MCF 10A (cell line): Measurements from ENCODE around the gene HTT-AS. TPM values are rescaled to one million over a fixed set of nuclear protein-coding genes. Genes with fewer than 3 reads are reported as not detected.

Source experiments
- BruUV-seq: library from RNA; stranded (reverse); fragments of 400-500 nt; replicated peaks from 2 replicates; lab custom pipeline; 2021; lab: Mats Ljungman, UMichigan
- CTCF ChIA-PET: fragments of 300-600 bp; sonication (Branson Sonifier 250); formaldehyde crosslinking; extraction: SDS; loops from one replicate; lab custom pipeline; 2021; ENCODE audit warnings: antibody characterized with exemption, inconsistent platforms; lab: Yijun Ruan, JAX
- POLR2A ChIA-PET: fragments of 300-600, 350-650 bp; sonication (Branson Sonifier 250); formaldehyde crosslinking; extraction: SDS; loops from one replicate; lab custom pipeline; 2020; ENCODE audit warnings: antibody characterized with exemption, inconsistent platforms; lab: Yijun Ruan, JAX
- DNase-seq: peaks from one replicate; pipeline ENCODE4 v3.0.0-alpha.2; 2018; ENCODE audit not compliant: unreplicated experiment
- H3K27ac Mint-ChIP-seq: one replicate; pipeline ENCODE4 v1.8.0; 2022; ENCODE audit warnings: mild to moderate bottlenecking, low read depth, mixed read lengths; ENCODE audit not compliant: unreplicated experiment
- H3K27me3 Mint-ChIP-seq: one replicate; pipeline ENCODE4 v1.8.0; 2022; ENCODE audit warnings: mixed read lengths; ENCODE audit not compliant: insufficient read depth, unreplicated experiment
- H3K36me3 Mint-ChIP-seq: one replicate; pipeline ENCODE4 v1.8.0; 2022; ENCODE audit warnings: mild to moderate bottlenecking, moderate library complexity, mixed read lengths; ENCODE audit not compliant: insufficient read depth, unreplicated experiment
- H3K4me1 Mint-ChIP-seq: one replicate; pipeline ENCODE4 v1.8.0; 2022; ENCODE audit warnings: mixed read lengths; ENCODE audit not compliant: insufficient read depth, unreplicated experiment
- H3K4me3 Mint-ChIP-seq: one replicate; pipeline ENCODE4 v1.8.0; 2022; ENCODE audit warnings: mild to moderate bottlenecking, moderate library complexity, mixed read lengths; ENCODE audit not compliant: unreplicated experiment
- H3K9me3 Mint-ChIP-seq: one replicate; pipeline ENCODE4 v1.8.0; 2022; ENCODE audit warnings: mixed read lengths; ENCODE audit not compliant: unreplicated experiment
- intact Hi-C: fragments of 100-400 bp; cut with micrococcal nuclease; formaldehyde crosslinking; loops from 2 replicates; pipeline ENCODE4 v1.14.1; 2022
- total RNA-seq: library from RNA; stranded (reverse); gene quantifications from 2 replicates; pipeline ENCODE4 v1.2.3, GENCODE V29; 2022
- TF ChIP-seq, protein P1 (sequence below): fragments of 200-600 bp; IDR thresholded peaks from one replicate; pipeline ENCODE4 v1.8.0; 2022; ENCODE audit warnings: antibody characterized with exemption, mild to moderate bottlenecking; ENCODE audit not compliant: unreplicated experiment

HTT-AS gene
- total RNA-seq, 1 experiment from 2014 or later = not detected

- intact Hi-C loops = loop anchor here (5.0 kb wide), 1 partner anchor 61 kb away; no protein-coding TSS in a partner anchor
- H3K36me3 Mint-ChIP-seq = no peaks in the 10 kb centered on the region
Measured at GRCh38 chr4:3046162-3046561, 28.2 kb downstream of the HTT-AS start.

DNA sequence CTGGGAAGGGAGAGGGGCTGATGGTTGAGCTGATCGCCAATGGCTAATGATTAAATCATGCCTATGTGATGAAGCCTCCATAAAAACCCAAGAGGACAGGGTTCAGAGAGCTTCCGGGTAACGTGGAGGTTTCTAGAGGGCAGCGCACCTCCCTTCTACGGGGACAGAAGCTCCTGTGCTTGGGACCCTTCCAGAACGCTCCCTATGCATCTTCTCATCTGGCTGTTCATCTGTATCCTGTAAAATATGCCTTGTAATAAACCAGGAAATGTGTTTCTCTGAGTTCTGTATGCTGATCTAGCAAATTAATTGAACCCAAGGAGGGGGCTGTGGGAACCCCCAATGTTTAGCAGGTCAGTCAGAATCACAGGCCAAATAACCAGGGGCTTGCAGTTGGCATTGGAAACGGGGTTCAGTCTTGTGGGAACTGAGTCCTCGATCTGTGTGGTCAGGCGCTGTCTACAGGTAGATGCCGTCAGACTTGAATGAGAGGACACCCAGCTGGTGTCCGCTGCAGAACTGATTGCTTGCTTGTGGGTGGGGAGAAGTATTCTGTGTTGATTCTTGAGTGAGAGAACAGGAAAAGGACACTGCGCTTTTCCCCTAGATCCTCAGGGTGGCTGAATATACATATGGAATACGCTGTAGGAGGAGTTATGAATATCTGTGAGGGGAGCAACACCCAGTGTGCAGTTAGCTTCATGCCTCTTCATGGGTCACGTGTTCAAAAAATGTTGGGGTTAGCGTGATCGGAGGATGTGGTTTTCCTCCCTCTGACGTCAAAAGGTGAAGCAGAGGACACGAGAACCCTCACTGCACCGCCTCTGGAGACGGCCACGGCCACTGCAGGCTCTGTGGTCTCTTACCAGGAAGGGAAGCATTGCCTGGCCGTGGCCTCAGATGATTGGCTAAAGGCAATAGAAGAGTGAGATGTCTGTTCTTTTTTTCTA, 29.2 kb downstream of the HTT-AS start:
- ChIA-PET CTCF (interaction anchor here (0.7 to 3.4 kb wide), 3 partner anchors 35 to 213 kb away, joined by 3 to 9 read pairs (median 3); no protein-coding TSS in a partner anchor), POLR2A (interaction anchor here (0.6 to 1.1 kb wide), 2 partner anchors 68 to 452 kb away, joined by 3 read pairs; no protein-coding TSS in a partner anchor)
- Mint-ChIP-seq H3K27ac (no peak overlapping the region), H3K4me3 (no peak overlapping the region), H3K9me3 (no peaks in the 10 kb centered on the region), H3K27me3 (peaks cover 15% of the 10 kb centered on the region), H3K36me3 (no peaks in the 10 kb centered on the region), H3K4me1 (peaks cover 8% of the 10 kb centered on the region)
- BruUV-seq = no TSS peak
- TF ChIP-seq, protein P1, sequence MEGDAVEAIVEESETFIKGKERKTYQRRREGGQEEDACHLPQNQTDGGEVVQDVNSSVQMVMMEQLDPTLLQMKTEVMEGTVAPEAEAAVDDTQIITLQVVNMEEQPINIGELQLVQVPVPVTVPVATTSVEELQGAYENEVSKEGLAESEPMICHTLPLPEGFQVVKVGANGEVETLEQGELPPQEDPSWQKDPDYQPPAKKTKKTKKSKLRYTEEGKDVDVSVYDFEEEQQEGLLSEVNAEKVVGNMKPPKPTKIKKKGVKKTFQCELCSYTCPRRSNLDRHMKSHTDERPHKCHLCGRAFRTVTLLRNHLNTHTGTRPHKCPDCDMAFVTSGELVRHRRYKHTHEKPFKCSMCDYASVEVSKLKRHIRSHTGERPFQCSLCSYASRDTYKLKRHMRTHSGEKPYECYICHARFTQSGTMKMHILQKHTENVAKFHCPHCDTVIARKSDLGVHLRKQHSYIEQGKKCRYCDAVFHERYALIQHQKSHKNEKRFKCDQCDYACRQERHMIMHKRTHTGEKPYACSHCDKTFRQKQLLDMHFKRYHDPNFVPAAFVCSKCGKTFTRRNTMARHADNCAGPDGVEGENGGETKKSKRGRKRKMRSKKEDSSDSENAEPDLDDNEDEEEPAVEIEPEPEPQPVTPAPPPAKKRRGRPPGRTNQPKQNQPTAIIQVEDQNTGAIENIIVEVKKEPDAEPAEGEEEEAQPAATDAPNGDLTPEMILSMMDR = no peak
- intact Hi-C loops = loop anchor here (5.0 kb wide), 1 partner anchor 62 kb away; no protein-coding TSS in a partner anchor
- no peak for DNase-seq

More at GRCh38 chr4:3046162-3046561, 28.2 kb downstream of the HTT-AS start:
- Mint-ChIP-seq H3K27ac (no peak overlapping the region), H3K4me1 (peaks cover 8% of the 10 kb centered on the region), H3K9me3 (no peaks in the 10 kb centered on the region), H3K27me3 (peaks cover 26% of the 10 kb centered on the region), H3K4me3 (no peak overlapping the region)
- TF ChIP-seq, protein P1 = no peak
- ChIA-PET POLR2A (interaction anchor here (0.6 kb wide), 1 partner anchor 453 kb away, joined by 3 read pairs; no protein-coding TSS in a partner anchor), CTCF (interaction anchor here (0.7 to 2.3 kb wide), 9 partner anchors 9 to 347 kb away, joined by 3 to 12 read pairs (median 3); no protein-coding TSS in a partner anchor)
- no peak for DNase-seq
- BruUV-seq = no TSS peak

- H3K36me3 Mint-ChIP-seq = no peaks in the 10 kb centered on the region
- no peaks in the 10 kb centered on the region for H3K27me3 Mint-ChIP-seq
- BruUV-seq = no TSS peak
- H3K27ac Mint-ChIP-seq = no peak overlapping the region
- DNase-seq = no peak
- intact Hi-C loops = no loop called here
- no peaks in the 10 kb centered on the region for H3K9me3 Mint-ChIP-seq
- no peak overlapping the region for H3K4me3 Mint-ChIP-seq
- TF ChIP-seq, protein P1 = no peak
- CTCF ChIA-PET = interaction anchor here (0.6 to 3.4 kb wide), 4 partner anchors 64 to 90 kb away, joined by 3 to 9 read pairs (median 5); no protein-coding TSS in a partner anchor
- POLR2A ChIA-PET = interaction anchor here (0.9 kb wide), 1 partner anchor 98 kb away, joined by 3 read pairs; no protein-coding TSS in a partner anchor
- H3K4me1 Mint-ChIP-seq = peaks cover 8% of the 10 kb centered on the region
Measured at GRCh38 chr4:3043282-3044020, 30.9 kb downstream of the HTT-AS start.
